Fibroblast of lung (primary cell): ENCODE measurements around the gene TRIM44.

ENCODE experiments used
- CTCF ChIP-seq, 2 donors: IDR thresholded peaks in 1 of 2; conservative IDR thresholded peaks in 1 of 2; 1 replicate in 1 of 2; 2 replicates in 1 of 2; pipeline ENCODE4 v1.5.1; 2011 to 2012; ENCODE audit warnings: low read length in 2 of 2, control low read depth in 1 of 2, inconsistent platforms in 1 of 2, low read depth in 1 of 2, mild to moderate bottlenecking in 1 of 2
- EZH2 ChIP-seq: IDR thresholded peaks from 2 replicates; pipeline ENCODE4 v1.5.1; 2012; ENCODE audit warnings: low read length, control low read depth, mild to moderate bottlenecking; ENCODE audit errors: missing control alignments

DNA sequence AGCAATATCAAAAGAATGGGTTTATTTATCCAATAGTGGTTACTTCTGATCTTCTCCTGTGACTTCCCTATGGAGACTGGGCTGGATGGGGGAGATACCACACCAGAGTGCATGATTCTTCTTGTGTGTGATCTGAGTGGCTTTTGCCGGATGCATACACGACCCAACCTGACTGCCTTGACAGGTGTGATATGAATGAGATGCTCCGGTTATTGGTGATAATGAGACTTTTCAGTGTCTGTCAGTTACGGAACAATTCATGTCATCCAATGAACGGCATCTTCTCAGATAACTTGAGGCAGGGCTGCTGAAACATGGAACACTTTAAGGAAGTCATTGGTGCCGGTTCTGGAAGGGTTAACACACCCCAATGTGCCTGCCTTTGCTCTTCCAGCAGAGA lies 26.6 kb upstream of the TRIM44 start:
- TF ChIP-seq EZH2 (no peak), CTCF (conservative IDR thresholded peaks at IDR 0.05 in 1 of 2, IDR thresholded peaks at IDR 0.05 in 1 of 2; ENCODE audit: low read depth in 1 of 2, low read length in 2 of 2) (no peak)
